Brain pericyte (primary cell): ENCODE data around the gene RASGEF1C.
"Not testable (repeated sequence)": the region's sequence is repeated elsewhere in the genome, so short reads cannot be mapped to it uniquely, and the experiment has no call there.

Source experiments
- DNase-seq: peaks from one replicate; pipeline ENCODE4 v3.0.0-alpha.2; 2012; ENCODE audit warnings: low read depth, low spot score

Gene RASGEF1C

GRCh38 chr5:180135967-180136629, 72.9 kb downstream of the RASGEF1C start:
- no peak for DNase-seq

GRCh38 chr5:180135128-180135955, 73.7 kb downstream of the RASGEF1C start:
- DNase-seq: no peak

- no peak for DNase-seq
Observed at GRCh38 chr5:180133971-180134508, 75.0 kb downstream of the RASGEF1C start.

- DNase-seq: no peak
Observed at GRCh38 chr5:180133551-180133950, 75.5 kb downstream of the RASGEF1C start.

- DNase-seq: no peak
Observed at GRCh38 chr5:180133060-180133459, 76.0 kb downstream of the RASGEF1C start.

- DNase-seq: no peak
Observed at GRCh38 chr5:180130876-180131740, 77.9 kb downstream of the RASGEF1C start.

GRCh38 chr5:180130291-180130869, 78.6 kb downstream of the RASGEF1C start:
- no peak for DNase-seq

- no peak for DNase-seq
Observed at GRCh38 chr5:180129291-180130190, 79.5 kb downstream of the RASGEF1C start.

GRCh38 chr5:180128671-180129261, 80.2 kb downstream of the RASGEF1C start:
- DNase-seq: no peak

GRCh38 chr5:180127682-180128670, 81.0 kb downstream of the RASGEF1C start:
- no peak for DNase-seq

- DNase-seq: no peak
Observed at GRCh38 chr5:180126716-180127681, 82.0 kb downstream of the RASGEF1C start.

- not testable (repeated sequence) for DNase-seq
Observed at GRCh38 chr5:180126156-180126555, 82.9 kb downstream of the RASGEF1C start.

- not testable (repeated sequence) for DNase-seq
Observed at GRCh38 chr5:180124662-180125061, 84.3 kb downstream of the RASGEF1C start.

- no peak for DNase-seq
Observed at GRCh38 chr5:180122875-180123274, 86.1 kb downstream of the RASGEF1C start.

- DNase-seq: no peak
Observed at GRCh38 chr5:180121826-180122413, 87.1 kb downstream of the RASGEF1C start.

GRCh38 chr5:180120237-180121101, 88.5 kb downstream of the RASGEF1C start:
- no peak for DNase-seq
